HG02610 (cell line): ENCODE results near the gene FGFBP3.

Experiments used
- ATAC-seq: cut with Tn5 transposase; IDR thresholded peaks from one replicate; pipeline ENCODE4 v1.9.1; 2021; ENCODE audit warnings: mild to moderate bottlenecking, moderate library complexity; ENCODE audit not compliant: unreplicated experiment

Gene FGFBP3

DNA sequence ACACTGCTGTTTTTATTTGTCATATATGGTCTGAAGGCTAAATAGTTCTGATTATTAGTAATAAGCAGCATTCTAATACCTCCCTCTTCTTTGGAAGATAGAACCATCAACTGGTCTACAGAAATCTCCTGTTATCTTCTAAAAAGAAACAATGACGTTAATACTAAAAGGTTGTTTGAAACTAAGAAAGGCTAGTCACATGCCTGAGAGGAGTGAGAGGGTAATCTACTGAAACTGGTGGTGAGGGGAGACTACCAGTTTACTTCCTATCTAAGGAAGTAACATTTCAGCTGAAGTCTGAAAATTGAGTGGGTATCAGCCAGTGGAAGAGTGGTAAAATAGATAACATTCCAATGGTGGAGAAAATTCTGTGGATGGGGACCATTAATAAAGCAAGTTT, 48.4 kb downstream of the FGFBP3 start:
- no peak for ATAC-seq

DNA sequence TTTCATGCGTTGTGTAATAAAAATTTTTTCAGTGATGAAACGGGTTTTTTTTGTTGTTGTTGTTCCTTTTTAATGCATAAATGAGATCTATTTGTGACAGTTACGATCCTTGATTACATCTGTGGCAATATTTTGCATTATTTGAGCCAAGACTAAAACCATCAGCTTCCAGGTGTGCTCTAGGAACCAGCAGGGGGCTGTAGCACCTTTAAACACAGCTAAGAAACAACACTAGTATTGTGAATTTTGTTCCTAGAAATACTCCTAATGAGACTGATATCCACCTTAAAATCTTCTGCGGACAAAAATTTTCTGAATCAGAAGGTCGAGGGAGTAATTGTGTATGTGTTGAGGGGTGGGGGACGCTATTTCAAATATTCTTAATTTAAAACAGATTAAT, 52.6 kb downstream of the FGFBP3 start:
- ATAC-seq = no peak
